ENCODE measurements around the gene TSSK3.
"Not testable (repeated sequence)": the region's sequence is repeated elsewhere in the genome, so short reads cannot be mapped to it uniquely, and the experiment has no call there.

The TSSK3 gene

DNA sequence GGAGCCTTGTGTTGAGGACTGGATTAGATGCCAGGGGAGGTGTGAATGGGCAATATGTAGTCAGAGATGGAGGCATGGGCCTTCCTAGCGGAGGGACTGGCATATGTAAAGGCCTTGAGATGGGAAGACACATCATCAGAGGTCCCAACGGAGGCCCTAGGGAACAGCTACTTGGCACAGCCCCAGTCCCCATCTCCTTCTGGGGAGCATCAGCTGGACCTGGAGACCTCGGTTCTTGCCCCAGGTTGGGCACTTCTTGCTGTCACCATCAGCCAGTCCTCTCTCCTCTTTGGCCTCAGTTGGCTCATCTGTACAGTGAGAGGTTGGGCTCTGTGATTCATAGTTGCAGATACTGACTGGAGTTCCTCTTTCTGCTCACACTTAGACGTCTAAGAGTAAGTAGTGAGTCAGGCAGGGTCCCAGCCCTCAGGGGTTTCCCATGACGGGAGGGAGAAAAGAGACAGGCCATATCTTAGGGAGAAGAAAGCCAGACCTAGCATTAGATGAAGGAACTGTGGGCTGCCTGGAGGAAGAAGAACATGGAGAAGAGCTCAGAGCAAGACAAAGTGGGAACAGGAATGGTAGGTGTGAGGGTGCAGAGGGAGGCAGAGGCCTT lies 22.9 kb upstream of the TSSK3 start:
- DNase-seq: no peak

DNA sequence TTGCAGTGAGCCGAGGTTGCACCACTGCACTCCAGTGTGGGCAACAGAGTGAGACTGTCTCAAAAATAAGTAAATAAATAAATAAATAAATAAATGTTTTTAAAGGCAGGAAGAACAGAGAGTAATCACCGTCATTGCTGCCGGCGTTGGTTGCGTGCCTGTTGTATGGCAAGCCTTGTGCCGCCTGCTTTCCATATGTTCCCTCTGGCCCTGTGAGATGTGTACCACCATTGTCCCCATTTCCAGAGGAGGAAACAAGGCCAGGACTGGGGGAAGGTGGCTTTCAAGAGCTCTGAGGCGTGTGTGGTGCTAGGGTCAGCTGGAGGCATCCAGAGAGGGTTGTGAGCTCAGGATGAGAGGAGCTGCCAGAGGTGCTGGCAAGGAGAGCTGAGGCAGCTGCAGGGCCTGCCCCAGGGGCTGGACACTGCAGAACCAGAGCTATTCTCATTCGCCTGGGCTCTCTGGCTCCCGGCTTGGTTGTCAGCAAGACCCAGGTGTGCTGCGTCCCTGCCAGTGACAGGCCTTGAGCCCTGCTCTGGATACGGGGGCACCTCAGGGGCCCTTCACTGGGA lies 21.1 kb upstream of the TSSK3 start:
- DNase-seq: no peak

DNA sequence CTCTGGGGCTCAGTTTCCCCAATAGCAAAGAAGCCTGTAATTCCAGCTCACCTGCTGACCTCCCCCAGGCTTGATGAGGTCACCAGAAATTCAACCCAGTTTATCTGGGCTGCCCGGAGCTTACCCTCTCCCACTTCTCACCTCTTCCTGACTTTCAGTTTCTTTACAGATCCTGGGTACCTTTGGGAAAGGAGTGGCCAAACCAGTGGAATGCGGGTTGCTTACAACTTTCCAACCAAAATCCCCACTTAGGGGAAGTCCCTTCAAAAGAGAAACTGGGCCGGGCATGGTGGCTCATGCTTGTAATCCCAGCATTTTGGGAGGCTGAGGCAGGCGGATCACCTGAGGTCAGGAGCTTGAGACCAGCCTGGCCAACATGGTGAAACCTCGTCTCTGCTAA lies 20.4 kb upstream of the TSSK3 start:
- DNase-seq: no peak

DNA sequence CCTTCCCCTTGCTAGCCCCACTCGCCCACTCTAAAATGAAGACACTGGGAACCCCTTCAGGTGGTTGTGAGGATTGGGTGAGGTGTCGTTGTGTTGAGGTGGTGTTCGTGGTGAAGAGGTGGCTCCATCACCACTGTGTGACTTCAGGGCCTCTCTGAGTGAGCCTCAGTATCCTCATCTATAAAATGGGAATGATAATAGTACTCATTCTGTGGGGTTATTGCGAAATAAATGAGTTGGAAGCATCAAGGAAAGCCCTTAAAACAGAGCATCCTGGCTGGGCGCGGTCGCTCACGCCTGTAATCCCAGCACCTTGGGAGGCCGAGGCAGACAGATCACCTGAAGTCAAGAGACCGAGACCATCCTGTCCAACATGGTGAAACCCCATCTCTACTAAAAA lies 19.6 kb upstream of the TSSK3 start:
- DNase-seq: no peak

DNA sequence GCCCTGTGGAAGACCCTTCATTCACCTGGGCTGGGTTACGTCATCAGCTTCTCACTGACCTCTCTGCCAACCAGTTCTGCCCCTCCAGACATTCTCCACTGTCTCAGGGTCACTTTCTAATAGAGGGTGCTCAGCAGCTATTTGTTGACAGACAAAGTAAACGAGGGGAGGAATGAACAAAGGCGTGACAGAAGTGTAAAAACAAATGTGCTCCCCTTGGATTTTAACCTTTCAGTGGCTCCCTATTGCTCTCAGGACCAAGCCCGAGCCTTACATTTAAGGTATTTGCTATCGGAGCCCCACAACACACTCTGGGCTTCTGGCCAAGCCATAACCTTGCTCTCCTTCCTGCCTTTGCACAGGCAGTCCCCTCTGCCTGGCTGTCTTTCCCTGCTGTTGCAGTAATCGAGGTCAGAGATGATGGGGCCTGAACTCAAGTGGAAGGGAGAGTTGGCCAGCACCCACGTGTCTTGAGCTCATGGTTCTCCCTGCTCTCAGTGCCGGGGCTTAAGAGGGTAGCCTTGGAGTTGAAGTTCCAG lies 17.0 kb upstream of the TSSK3 start:
- no peak for DNase-seq

DNA sequence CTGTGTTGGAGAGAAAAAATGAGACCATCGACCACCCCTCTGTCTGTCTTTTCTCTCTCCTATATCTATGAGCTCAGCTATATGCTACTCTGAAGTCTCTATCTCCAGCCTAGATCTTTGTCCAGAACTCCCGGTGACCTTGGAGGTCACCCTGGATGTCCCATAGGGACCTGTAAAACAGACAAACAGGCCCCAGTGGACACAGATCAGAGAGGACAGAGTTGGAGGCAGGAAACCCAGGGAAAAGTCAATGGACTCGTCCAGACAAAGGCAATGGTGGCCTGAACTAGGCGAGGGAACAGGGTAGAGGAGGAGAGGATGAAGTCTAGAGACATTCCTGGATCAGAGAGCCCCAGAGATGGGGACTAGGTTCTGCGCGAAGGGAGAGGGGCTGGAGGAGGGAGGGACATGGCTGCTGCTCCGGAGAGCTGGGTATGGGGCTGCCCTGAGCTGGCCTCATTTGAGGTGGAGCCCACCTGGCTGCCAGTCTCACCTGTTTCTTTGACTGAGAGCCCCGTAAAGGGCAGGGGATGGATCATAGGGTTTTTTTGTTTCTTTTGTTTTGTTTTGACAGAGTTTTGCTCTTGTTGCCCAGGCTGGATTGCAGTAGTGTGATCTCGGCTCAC lies 15.7 kb upstream of the TSSK3 start:
- no peak for DNase-seq

DNA sequence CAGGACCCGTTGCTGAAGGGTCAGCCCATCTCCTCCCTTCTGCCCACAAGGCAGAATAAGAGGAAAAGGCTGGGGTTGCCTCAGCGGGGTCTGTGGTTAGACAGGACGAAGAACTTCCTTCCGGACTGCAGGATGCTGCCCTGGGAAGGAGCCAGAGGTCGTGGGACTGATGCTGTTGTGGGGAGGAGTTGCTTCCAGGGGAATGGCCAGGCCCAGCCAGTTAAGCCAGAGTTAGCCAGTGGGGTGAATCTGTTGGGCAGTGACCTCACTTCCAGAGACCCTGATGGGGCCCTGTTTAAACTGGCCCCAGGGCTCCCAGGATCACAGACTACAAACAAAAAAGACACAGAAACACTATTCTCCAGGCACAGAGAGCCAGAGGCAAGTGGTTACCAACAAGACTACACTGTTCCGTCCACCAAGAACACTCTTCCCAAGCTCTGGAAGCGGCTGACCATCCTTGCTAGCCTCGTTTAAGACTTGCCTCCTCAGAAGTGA lies 13.1 kb upstream of the TSSK3 start:
- DNase-seq: no peak

DNA sequence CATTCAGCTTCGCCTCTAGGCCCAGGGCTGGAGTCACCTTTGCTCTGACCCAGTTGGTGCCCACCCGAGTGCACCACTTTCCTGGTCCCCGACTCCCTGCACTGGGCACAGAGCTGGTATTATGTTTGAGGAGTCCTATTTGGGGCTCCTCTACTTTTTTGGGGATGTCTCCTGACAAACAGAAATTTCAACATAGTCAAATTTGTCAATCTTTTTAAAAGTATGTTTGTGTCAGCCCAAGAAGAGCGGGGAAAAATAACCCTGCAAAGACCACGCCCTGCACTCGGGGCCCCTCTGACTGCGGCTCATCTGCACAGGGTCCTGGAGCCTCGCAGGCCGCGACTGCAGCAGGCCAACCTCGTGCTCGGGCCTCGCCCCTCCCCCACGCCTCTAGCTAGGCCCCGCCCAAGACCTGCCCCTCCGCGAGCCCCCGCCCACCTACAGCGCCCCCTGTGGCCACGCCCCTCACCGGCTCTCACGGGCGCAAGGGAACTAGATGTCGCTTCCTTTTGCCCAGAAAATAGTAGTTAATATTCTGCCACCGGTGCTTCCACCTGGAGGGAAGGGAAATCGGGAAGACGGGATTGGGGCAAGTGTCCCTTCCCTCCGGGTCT lies 11.4 kb upstream of the TSSK3 start:
- DNase-seq: peak in 1 of 2 experiments; percentile 91

DNA sequence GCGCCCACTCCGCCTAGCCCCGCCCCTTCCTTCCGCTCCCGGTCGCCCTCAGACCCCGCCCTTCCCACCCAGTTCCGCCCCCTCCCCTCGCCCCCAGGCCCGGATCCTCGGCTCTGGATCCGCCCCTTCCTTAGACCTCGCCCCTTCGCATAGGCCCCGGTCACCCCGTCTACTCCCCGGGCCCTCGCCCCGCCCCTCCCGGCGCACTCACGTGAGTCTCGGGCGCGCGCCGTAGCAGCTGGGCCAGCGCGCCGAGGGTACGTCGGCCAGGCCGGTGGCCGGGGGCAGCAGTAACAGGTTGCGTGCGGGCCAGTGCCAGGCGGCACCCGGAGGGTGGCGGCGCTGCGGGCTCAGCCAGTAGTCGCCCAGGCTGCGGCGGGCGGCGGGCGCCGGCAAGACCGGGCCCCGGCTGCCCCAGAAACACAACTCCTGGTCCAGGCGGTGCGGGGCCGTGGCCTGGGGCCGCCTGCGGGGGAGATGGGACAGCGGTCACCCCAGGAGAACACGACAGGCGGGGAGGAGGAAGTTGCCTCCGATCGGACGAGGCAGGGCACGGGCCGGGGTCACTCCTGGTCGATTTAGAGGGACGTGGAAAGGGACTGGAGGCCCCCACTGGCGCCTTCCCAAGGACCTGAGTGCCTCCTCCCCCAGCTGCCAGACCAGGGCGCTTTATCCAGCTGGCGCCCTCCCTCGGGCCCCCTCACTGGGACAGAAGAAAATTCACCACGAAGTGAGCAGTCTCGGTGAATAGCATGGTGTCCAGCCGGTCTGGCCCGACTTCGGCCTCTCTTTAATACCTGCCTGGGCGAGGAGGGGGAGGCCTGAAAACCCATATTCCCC lies 10.7 kb upstream of the TSSK3 start:
- DNase-seq: peak; percentile 97 to 99

DNA sequence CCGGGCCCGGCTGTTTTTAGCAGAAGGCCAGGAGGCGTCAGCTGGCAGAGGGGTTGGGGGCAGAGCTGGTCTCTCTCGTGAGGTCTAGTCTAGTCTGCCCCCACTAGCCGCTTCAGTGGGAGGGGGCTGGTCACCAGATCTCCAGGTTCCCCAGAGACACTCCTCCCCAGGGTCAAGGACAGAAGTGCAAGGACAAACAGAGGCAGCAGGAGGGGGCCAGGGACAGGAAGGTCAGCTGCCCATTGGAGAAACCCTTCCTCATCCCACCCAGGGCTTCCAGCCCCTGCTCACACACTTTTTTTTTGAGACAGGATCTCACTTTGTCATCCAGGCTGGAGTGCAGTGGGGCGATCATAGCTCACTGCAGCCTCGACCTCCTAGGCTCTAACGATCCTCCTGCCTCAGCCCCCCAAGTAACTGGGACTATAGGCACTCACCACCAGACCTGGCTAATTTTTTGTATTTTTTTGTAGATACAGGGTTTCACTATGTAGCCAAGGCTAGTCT lies 10.0 kb upstream of the TSSK3 start:
- DNase-seq: no peak

DNA sequence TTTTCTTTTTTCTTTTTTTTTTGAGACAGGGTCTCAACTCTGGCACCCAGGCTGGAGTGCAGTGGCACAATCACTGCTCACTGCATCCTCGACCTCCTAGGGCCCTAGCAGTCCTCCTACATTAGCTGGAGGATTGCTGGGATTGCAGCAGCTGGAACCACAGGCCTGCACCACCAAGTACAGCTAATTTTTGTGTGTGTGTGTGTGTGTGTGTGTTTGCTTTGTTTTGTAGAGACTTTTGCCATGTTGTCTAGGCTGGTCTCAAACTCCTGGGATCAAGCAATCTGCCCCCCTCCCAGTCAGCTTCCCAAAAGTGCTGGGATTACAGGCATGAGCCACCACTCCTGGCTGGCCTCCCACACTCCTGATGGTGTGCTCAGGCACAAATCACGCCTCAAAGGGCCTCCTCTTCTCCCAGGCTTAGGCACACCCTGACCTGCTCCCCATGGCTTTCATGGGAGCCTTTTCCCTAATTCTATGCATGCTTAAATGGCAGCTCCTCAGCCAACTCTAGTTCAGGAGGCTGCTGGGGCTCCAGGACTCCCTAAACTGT lies 9.4 kb upstream of the TSSK3 start:
- no peak for DNase-seq

DNA sequence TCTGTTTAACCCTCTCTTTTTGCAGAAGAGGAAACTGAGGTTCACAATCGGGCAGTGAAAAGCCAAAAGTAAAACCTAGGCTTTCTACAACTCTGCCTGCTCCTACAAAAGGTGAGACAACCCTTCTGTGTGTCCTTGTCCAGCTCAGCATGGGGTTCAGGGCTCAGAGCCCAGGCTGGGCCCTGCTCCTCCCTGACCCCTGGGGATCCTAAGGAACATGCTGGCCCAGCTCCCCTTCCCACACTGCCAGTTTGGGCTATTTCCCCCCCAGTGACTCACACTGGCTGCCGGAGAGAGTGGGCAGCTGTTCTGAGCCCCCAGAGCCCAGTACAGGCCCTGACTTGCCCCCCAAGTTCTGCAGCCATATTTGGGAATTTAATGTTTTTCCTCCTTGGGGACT lies 8.9 kb upstream of the TSSK3 start:
- no peak for DNase-seq

DNA sequence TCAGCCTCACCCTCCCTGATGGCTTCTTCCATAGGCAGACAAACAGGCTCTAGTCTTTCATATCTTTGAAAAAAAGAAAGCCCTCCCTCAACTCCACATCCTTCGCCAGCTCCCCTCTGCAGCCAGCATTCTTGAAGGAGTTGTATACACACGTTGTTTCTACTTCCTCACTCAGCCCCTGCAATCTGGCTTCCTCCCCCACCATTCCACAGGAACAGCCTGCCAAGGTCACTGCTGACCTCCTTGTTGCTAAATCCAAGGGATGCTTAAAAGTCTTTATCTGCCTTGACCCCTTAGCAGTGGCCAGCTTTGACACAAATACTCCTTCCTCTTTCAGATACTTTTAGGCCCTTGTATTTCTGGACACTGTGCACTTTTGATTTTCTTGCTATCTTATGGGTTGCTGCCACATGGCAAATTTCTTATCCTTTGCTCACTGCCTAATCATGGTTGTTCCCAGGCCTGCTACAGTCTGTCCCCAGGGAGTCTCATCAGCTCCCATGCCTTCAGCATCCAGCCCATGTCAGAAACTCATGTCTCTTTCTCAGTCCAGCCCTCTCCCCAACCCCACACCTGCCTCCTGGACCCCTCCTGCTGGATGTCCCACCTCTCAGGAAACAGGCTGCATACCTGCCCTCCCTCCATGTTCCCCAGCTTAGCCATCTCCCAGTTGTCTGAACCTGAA lies 8.3 kb upstream of the TSSK3 start:
- no peak for DNase-seq

DNA sequence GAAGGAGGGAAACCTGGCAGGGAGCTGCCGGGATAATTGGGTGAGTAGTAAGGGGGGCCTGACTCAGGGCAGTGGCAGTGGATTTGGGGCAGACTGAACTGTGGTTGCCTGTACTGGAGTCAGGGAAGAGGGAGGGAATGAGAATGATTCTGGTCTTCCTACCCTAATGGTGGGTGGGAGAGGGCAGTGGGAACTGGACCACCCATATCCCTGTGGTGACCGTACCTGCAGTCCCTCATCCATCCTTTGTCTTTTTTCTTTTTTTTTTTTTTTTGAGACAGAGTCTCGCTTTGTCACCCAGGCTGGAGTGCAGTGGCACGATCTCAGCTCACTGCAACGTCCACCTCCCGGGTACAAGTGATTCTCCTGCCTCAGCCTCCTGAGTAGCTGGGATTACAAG lies 6.6 kb upstream of the TSSK3 start:
- DNase-seq: not testable (repeated sequence)

DNA sequence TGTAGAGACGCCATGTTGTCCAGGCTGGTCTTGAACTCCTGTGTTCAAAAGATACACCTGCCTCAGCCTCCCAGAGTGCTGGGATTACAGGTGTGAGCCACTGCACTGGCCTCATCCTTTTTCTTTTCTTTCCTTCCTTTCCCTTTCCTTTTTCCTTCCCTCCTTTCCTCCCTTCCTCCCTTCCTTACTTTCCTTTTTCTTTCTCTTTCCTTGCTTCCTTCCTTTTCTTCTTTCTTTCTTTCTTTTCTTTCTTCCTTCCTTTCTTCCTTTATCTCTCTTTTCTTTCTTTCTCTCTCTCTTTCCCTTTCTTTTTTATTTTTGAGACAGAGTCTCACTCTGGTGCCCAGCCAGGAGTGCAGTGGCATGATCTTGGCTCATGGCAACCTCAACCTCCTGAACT lies 5.9 kb upstream of the TSSK3 start:
- no peak for DNase-seq

DNA sequence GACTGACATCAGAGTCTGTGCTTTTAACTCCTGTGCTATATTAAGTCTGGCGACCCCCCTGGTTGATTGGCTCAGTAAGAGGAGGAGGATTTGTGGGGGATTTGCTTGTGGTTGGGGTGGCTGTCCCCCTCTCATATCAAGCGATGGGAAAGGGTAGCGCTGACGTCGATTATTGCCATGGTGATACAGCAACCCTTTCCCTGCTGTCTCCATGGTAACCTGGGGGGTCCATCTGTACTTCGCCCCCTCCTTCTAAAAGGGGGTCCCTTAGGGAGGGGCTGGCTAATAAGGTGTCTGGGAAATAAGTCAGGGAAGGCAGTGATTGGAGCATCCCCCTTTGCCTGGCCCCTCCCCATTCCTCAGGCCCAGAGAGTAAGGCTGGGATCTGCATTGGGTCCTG lies 4.7 kb upstream of the TSSK3 start:
- DNase-seq: no peak

DNA sequence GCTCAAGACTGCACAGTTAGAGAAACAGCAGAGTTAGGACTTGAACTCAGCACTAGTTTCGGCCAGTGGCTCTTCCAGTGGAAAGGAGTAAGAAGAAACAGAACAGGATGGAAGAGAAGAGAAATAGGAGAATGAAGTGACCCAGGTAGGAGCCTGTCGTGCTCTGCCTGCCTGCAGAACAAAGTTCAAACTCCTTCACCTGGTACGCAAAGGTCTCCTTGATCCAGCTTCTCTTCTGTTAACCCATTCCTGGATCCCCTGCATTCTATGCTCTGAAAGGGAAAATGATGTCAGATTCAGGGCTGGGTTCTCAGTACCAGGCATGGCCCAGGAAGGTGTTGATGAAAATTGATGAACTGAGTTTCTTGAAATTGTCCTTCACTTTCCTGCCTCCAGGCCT lies 3.9 kb upstream of the TSSK3 start:
- no peak for DNase-seq

DNA sequence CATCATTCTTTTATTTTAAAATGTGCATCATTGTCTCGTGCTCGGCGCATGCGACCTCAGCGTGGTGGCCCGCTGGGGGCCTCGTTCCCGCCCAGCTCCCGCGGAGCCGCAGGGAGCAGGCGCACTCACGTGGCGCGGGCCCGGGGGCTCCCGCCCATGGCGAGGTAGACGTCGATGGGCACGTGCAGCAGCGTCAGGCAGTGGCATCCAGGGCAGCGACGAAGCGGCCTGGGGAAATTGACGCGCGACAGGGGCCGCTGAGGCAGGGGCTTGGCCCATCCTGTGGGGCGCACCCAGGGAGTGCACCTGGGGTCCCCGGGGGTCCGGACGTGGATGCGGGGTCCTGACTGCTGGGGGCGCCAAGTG lies 1.0 kb upstream of the TSSK3 start:
- DNase-seq: no peak

DNA sequence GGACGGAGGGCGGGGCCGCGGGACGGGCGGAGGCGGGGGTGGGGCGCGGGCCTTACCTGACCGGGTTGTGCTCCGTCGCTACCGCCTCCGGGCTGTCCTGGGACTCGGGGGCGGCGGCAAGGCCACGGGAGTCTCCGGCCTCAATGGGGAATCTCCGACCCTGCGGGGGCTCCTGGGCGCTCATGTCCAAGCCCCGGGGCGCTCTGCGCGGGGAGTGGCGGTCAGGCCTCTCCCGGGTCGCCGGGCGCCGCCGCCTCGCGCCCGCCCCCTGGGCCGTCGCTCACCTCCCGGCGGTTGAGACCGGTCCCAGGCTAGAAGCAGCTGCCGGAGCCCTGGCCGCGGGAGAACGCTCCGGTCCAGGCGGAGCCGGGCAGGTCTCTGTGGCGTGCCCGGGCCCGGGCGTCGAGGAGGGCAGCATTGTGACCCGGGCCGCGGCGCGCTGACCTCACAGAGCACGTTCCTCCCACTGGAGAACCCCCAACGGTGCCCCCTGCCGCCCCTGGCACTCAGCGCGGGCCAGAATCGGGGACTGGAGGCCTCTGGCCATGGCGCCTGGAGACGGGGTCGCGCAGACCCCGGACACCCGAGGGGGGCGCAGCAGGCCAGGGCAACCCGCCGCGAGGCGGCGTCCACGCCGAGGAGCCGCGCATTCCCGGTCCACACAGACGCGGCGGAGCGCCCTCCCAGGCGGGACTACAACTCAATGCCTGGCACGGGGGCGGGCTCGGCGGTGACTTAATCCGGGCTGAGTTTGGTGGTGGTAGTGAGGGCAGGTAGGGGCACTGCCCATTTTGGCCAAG lies 465 bp upstream of the TSSK3 start:
- DNase-seq: no peak

DNA sequence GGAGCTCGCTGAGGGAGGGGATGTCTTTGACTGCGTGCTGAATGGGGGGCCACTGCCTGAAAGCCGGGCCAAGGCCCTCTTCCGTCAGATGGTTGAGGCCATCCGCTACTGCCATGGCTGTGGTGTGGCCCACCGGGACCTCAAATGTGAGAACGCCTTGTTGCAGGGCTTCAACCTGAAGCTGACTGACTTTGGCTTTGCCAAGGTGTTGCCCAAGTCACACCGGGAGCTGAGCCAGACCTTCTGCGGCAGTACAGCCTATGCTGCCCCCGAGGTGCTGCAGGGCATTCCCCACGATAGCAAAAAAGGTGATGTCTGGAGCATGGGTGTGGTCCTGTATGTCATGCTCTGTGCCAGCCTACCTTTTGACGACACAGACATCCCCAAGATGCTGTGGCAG lies 1.4 kb downstream of the TSSK3 start:
- no peak for DNase-seq

DNA sequence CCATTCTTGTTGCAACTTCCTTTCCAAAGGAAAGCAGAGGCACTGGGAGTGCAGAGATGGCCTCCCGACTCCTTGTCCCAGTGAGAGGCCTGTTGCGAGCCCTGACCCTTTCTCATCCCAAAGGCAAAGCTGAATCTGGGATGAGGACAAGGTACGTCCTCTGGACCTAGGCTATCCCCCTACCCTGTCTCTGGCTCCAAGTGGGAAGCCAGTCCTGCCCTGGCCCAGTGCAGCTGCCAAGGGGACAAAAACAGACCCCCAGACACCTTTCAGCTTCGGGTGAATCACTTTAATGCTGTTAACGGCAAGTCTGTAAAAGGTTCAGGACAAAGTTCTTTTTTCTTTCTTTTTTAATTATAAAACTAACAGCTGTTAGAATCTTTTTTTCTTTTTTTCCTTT lies 2.5 kb downstream of the TSSK3 start:
- DNase-seq: no peak
